Common myeloid progenitor, CD34-positive (primary cell): ENCODE data around the gene LEF1.

Experiments
- CTCF ChIA-PET: fragments of 350-600 bp; sonication (Branson Sonifier 250); formaldehyde crosslinking; loops from one replicate; lab custom pipeline; 2021; ENCODE audit warnings: antibody characterized with exemption; lab: Charles Lee
- POLR2A ChIA-PET: fragments of 350-600 bp; sonication (Branson Sonifier 250); formaldehyde crosslinking; loops from one replicate; lab custom pipeline; 2021; ENCODE audit warnings: antibody characterized with exemption; lab: Charles Lee
- DNase-seq, 3 donors: peaks; one replicate each; pipeline versions ENCODE4 v3.0.0 to v3.0.0-alpha.2; 2013
- H3K27ac ChIP-seq, 2 experiments: 1 replicate in 1 of 2; 2 replicates in 1 of 2; pipeline ENCODE4 v1.7.0; 2013; ENCODE audit warnings: inconsistent platforms in 2 of 2, low read length in 2 of 2, mild to moderate bottlenecking in 2 of 2, low read depth in 1 of 2, moderate library complexity in 1 of 2; ENCODE audit not compliant: severe bottlenecking in 2 of 2, insufficient read depth in 1 of 2, poor library complexity in 1 of 2
- H3K27me3 ChIP-seq, 5 experiments: replicated peaks in 2 of 5; 1 replicate in 3 of 5; 2 replicates in 2 of 5; pipeline versions ENCODE4 v1.6.1 to v1.7.0; 2013; ENCODE audit warnings: low read length in 4 of 5, mild to moderate bottlenecking in 2 of 5, moderate library complexity in 2 of 5, inconsistent platforms in 1 of 5; ENCODE audit not compliant: insufficient read depth in 5 of 5, control insufficient read depth in 4 of 5
- H3K36me3 ChIP-seq, 4 experiments: 1 replicate in 2 of 4; 2 replicates in 2 of 4; pipeline versions ENCODE4 v1.6.1 to v1.7.0; 2013; ENCODE audit warnings: low read length in 3 of 4, control low read depth in 1 of 4, mild to moderate bottlenecking in 1 of 4; ENCODE audit not compliant: control insufficient read depth in 4 of 4, insufficient read depth in 4 of 4
- H3K4me1 ChIP-seq, 4 experiments: 1 replicate in 3 of 4; 2 replicates in 1 of 4; pipeline versions ENCODE4 v1.6.1 to v1.7.1; 2013; ENCODE audit warnings: low read length in 3 of 4, mild to moderate bottlenecking in 3 of 4, control low read depth in 1 of 4, inconsistent platforms in 1 of 4, moderate library complexity in 1 of 4; ENCODE audit not compliant: control insufficient read depth in 4 of 4, insufficient read depth in 4 of 4; ENCODE audit errors: control extremely low read depth in 1 of 4
- H3K4me3 ChIP-seq, 7 experiments: 1 replicate in 4 of 7; 2 replicates in 3 of 7; pipeline versions ENCODE4 v1.5.1 to v1.7.0; 2013; ENCODE audit warnings: mild to moderate bottlenecking in 7 of 7, low read length in 6 of 7, moderate library complexity in 6 of 7, inconsistent platforms in 2 of 7, low read depth in 2 of 7, control low read depth in 1 of 7; ENCODE audit not compliant: insufficient read depth in 4 of 7, control insufficient read depth in 1 of 7; ENCODE audit errors: extremely low read depth in 1 of 7
- H3K9me3 ChIP-seq, 5 experiments: 1 replicate in 4 of 5; 2 replicates in 1 of 5; pipeline versions ENCODE4 v1.6.1 to v1.7.1; 2013; ENCODE audit warnings: low read length in 4 of 5, mild to moderate bottlenecking in 2 of 5, inconsistent platforms in 1 of 5, low read depth in 1 of 5, moderate library complexity in 1 of 5; ENCODE audit not compliant: control insufficient read depth in 4 of 5, insufficient read depth in 2 of 5; ENCODE audit errors: control extremely low read depth in 1 of 5
- WGBS: methylation state at CpG from one replicate; pipeline ENCODE4 v1.1.5; 2013; ENCODE audit not compliant: insufficient coverage; 5-methylcytosine and 5-hydroxymethylcytosine counted together

LEF1 gene

GRCh38 chr4:108114503-108114902 is 54.2 kb downstream of the LEF1 start:
- Histone ChIP-seq H3K36me3 (no peaks in the 10 kb centered on the region), H3K9me3 (no peaks in the 10 kb centered on the region), H3K27ac (no peak overlapping the region), H3K4me3 (no peak overlapping the region), H3K27me3 (no peaks in the 10 kb centered on the region), H3K4me1 (peaks cover 16 to 80% (median 30%) of the 10 kb centered on the region in 4 experiments)
- 82% methylated on average over 5 of the region's 6 CpGs for WGBS
- CTCF ChIA-PET: interaction anchor here (1.2 kb wide), 1 partner anchor 47 kb away, joined by 3 read pairs; no protein-coding TSS in a partner anchor
- POLR2A ChIA-PET: no interaction called here
- peak; percentile 10 to 79 (median 54) for DNase-seq

- 10% methylated on average over 1 of the region's 5 CpGs for WGBS
- Histone ChIP-seq H3K4me1 (peaks cover 16 to 70% (median 30%) of the 10 kb centered on the region in 4 experiments), H3K27me3 (no peaks in the 10 kb centered on the region), H3K4me3 (peak overlapping the region in 1 of 7 experiments; percentile 9), H3K36me3 (no peaks in the 10 kb centered on the region), H3K9me3 (no peaks in the 10 kb centered on the region), H3K27ac (no peak overlapping the region)
- POLR2A ChIA-PET: no interaction called here
- peak in 2 of 3 donors; percentile 13 to 23 for DNase-seq
- CTCF ChIA-PET: interaction anchor here (0.7 to 1.5 kb wide), 3 partner anchors 14 to 459 kb away, joined by 3 to 4 read pairs (median 3); no protein-coding TSS in a partner anchor
These were observed 55.5 kb downstream of the LEF1 start for GRCh38 chr4:108113229-108113628.

GRCh38 chr4:108111781-108112180 is 57.0 kb downstream of the LEF1 start:
- Histone ChIP-seq H3K27me3 (no peaks in the 10 kb centered on the region), H3K27ac (no peak overlapping the region), H3K4me1 (peaks cover 14 to 63% (median 32%) of the 10 kb centered on the region in 4 experiments), H3K36me3 (no peaks in the 10 kb centered on the region), H3K9me3 (no peaks in the 10 kb centered on the region), H3K4me3 (no peak overlapping the region)
- WGBS: 100% methylated on average over 2 of the region's 4 CpGs
- CTCF ChIA-PET: interaction anchor here (1.1 kb wide), 1 partner anchor 461 kb away, joined by 3 read pairs; no protein-coding TSS in a partner anchor
- DNase-seq: no peak
- POLR2A ChIA-PET: no interaction called here

- Histone ChIP-seq H3K36me3 (no peaks in the 10 kb centered on the region), H3K27me3 (peaks cover 0 to 2% (median 0%) of the 10 kb centered on the region in 5 experiments), H3K9me3 (no peaks in the 10 kb centered on the region), H3K4me3 (no peak overlapping the region), H3K4me1 (peaks cover 5 to 50% (median 22%) of the 10 kb centered on the region in 4 experiments), H3K27ac (no peak overlapping the region)
- CTCF ChIA-PET: interaction anchor here (1.1 kb wide), 1 partner anchor 462 kb away, joined by 3 read pairs; no protein-coding TSS in a partner anchor
- WGBS: 89% methylated on average over 4 of the region's 5 CpGs
- no peak for DNase-seq
- POLR2A ChIA-PET: no interaction called here
These were observed 58.3 kb downstream of the LEF1 start for GRCh38 chr4:108110450-108110849.

DNA sequence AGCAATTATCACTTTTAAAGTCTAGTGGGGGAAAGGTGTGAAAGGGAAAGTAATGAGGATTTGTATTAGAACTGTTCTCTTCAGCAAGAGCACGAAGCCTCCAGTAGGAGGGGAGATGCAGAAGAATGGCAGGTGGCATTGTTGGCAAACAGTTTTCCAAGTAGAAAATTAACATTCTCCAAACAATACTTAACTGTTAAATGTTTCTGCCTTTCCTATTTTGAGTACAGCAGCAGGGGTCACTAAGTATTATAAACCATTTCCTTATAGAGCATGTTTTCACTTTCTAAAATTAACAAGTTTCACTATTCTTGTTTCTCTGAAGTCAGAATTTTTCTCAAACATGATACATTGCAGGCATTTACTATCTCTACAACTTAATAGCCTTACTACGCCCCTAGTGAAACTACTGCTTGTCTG is 58.7 kb downstream of the LEF1 start:
- H3K27ac ChIP-seq: no peak overlapping the region
- DNase-seq: no peak
- POLR2A ChIA-PET: no interaction called here

GRCh38 chr4:108109111-108109510 is 59.6 kb downstream of the LEF1 start:
- H3K4me1 ChIP-seq: peaks cover 0 to 36% (median 17%) of the 10 kb centered on the region in 4 experiments
- H3K9me3 ChIP-seq: no peaks in the 10 kb centered on the region
- no peak overlapping the region for H3K4me3 ChIP-seq
- DNase-seq: no peak
- no peak overlapping the region for H3K27ac ChIP-seq
- no peaks in the 10 kb centered on the region for H3K36me3 ChIP-seq
- 83% methylated on average over 1 of the region's 4 CpGs for WGBS
- ChIA-PET POLR2A (no interaction called here), CTCF (interaction anchor here (0.8 kb wide), 1 partner anchor 12 kb away, joined by 3 read pairs; no protein-coding TSS in a partner anchor)
- peaks cover 0 to 2% (median 0%) of the 10 kb centered on the region in 5 experiments for H3K27me3 ChIP-seq

More for the DNA sequence above, 58.7 kb downstream of the LEF1 start:
- H3K9me3 ChIP-seq: no peaks in the 10 kb centered on the region
- no peaks in the 10 kb centered on the region for H3K36me3 ChIP-seq
- CTCF ChIA-PET: no interaction called here
- WGBS: no CpG with 5 or more reads among the region's 2 CpGs
- H3K4me3 ChIP-seq: no peak overlapping the region
- peaks cover 0 to 2% (median 0%) of the 10 kb centered on the region in 5 experiments for H3K27me3 ChIP-seq
- peaks cover under 1 to 45% (median 19%) of the 10 kb centered on the region in 4 experiments for H3K4me1 ChIP-seq

DNA sequence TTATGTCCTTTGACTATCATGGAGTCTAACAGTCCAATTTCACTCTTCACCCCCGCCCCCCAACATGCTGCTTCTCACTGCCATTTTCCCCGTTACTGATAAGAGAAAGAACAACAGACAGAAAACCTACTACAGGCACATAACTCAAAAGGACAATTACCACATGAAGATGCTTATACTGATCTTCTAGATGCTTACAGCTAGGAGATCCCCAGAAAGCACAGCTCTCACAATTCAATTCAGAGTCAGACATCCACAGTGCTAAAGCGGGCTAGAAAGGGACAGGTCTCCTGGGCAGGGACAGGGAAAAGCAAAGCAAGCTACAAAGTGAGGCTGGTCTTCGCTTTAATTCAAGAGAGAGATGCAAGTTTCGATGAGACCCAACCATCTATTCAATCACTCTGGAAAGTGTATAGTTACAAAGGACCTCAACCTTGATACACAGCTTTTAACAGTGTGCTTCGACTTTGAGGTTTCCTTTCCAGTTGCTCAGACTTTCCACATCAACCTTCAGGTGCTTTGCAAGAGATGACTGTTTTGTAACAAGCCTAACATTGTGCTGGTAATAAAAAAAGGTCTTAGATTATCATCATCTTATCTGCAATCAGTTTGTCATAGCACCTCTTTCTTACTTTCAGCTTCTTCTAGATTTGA is 60.9 kb downstream of the LEF1 start:
- DNase-seq: no peak
- WGBS: 88% methylated on average over 4 of the region's 6 CpGs
- Histone ChIP-seq H3K36me3 (no peaks in the 10 kb centered on the region), H3K4me3 (no peak overlapping the region), H3K4me1 (peaks cover 0 to 24% (median 10%) of the 10 kb centered on the region in 4 experiments), H3K27me3 (peaks cover 0 to 2% (median 0%) of the 10 kb centered on the region in 5 experiments), H3K27ac (no peak overlapping the region), H3K9me3 (no peaks in the 10 kb centered on the region)
- CTCF ChIA-PET: interaction anchor here (0.5 to 1.5 kb wide), 3 partner anchors 9 to 349 kb away, joined by 3 to 4 read pairs (median 3); no protein-coding TSS in a partner anchor
- POLR2A ChIA-PET: no interaction called here
